Stimulated activated CD4-positive, alpha-beta T cell treated with anti-CD3 and anti-CD28 coated beads, Interleukin-1b, Interleukin-23, amount 100 ng/mL, for 48 hours (primary cell): ENCODE data around the gene PHC2.

Experiments used
- DNase-seq: peaks from one replicate; pipeline ENCODE4 v3.0.0-alpha.2; 2020

The PHC2 gene

GRCh38 chr1:33430692-33431593 is at the start of gene PHC2:
Gene PHC2 (minus strand): TSS chr1:33431095. CDS start chr1:33375539, 55,556 bp downstream.
- DNase-seq, result peak; percentile 94

GRCh38 chr1:33477451-33477850 is 46.6 kb upstream of the PHC2 start:
- DNase-seq, result no peak

GRCh38 chr1:33473900-33474299 is 43.0 kb upstream of the PHC2 start:
- DNase-seq, result no peak

- peak; percentile 94 for DNase-seq
Measured at GRCh38 chr1:33472269-33472980, 41.5 kb upstream of the PHC2 start, which contains the start of gene ZSCAN20. Gene ZSCAN20 (plus strand): TSS chr1:33472645. CDS start chr1:33479289, 6,644 bp downstream.

- DNase-seq, result no peak
Measured at GRCh38 chr1:33471416-33471815, 40.5 kb upstream of the PHC2 start.

GRCh38 chr1:33470495-33471012 is 39.7 kb upstream of the PHC2 start:
- DNase-seq, result peak; percentile 57

- DNase-seq, result no peak
Measured at GRCh38 chr1:33469691-33470090, 38.8 kb upstream of the PHC2 start.

- no peak for DNase-seq
Measured at GRCh38 chr1:33468967-33469366, 38.1 kb upstream of the PHC2 start.

GRCh38 chr1:33468531-33468930 is 37.6 kb upstream of the PHC2 start:
- no peak for DNase-seq

- DNase-seq, result no peak
Measured at GRCh38 chr1:33468011-33468410, 37.1 kb upstream of the PHC2 start.

- DNase-seq, result no peak
Measured at GRCh38 chr1:33466159-33466558, 35.3 kb upstream of the PHC2 start.

- DNase-seq, result no peak
Measured at GRCh38 chr1:33465316-33465715, 34.4 kb upstream of the PHC2 start.

- DNase-seq, result no peak
Measured at GRCh38 chr1:33464552-33464951, 33.7 kb upstream of the PHC2 start.

GRCh38 chr1:33462405-33463164 is 31.7 kb upstream of the PHC2 start:
- no peak for DNase-seq

- DNase-seq, result no peak
Measured at GRCh38 chr1:33460947-33461629, 30.2 kb upstream of the PHC2 start.

- no peak for DNase-seq
Measured at GRCh38 chr1:33460144-33460543, 29.2 kb upstream of the PHC2 start.

- no peak for DNase-seq
Measured at GRCh38 chr1:33459691-33460090, 28.8 kb upstream of the PHC2 start.

GRCh38 chr1:33456502-33456886 is 25.6 kb upstream of the PHC2 start:
- no peak for DNase-seq

- peak; percentile 32 for DNase-seq
Measured at GRCh38 chr1:33455539-33456501, 24.9 kb upstream of the PHC2 start.

GRCh38 chr1:33454646-33455282 is 23.9 kb upstream of the PHC2 start:
- no peak for DNase-seq

GRCh38 chr1:33446590-33446989 is 15.7 kb upstream of the PHC2 start:
- no peak for DNase-seq
